Measurements from ENCODE around the gene PLA2G2D. TPM values are rescaled to one million over a fixed set of nuclear protein-coding genes. Genes with fewer than 3 reads are reported as not detected.

PLA2G2D gene
- total and polyA plus RNA-seq, 2 donors (not counting 1 experiment from before 2014, with no cell fraction given) = not detected

DNA sequence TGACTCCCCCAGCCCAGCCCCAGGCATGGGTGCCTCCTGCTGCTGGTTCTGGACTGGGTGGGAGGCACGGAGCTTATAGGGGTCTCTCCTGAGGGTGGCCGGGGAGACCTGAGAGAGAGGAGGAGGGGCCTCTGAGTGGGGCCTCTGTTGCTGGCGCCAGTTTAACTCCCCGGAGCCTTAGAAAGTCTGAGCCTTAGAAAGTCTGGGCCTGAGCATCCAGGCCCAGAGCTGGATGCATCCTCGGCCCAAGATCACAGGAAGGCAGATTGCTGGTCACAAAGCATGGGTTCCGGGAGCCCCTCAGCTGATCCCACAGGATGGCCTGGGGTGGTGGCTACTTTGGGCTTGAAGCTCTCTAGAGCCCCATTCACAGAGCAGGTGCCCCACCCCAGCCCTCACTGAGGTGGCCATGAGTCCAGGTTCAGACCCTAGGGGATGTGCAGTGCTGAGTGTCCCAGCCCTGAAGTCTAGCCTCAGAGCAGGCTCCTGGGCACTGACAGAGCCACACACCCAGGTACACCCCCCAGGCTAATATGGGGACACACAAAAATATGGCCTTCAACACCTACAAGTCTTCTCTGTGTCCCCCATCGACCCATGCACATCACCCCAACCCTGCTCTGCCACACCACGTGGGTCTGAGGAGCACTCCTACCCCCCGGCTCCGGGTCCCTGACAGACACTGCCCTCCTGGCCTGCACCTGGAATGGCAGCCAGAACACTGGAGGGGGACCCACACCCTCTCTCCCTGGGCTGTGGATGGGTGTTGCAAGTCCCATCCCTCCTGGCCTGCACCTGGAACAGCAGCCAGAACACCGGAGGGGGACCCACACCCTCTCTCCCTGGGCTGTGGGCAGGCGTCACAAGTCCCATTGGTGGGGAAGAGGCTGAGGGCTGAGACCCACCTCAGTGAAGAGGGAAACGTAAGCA is 29.5 kb upstream of the PLA2G2D start:
- Histone ChIP-seq H3K4me2 (ENCODE audit: extremely low read depth, insufficient read depth, low read length) (no peak overlapping the region), H3K9ac (ENCODE audit: insufficient read depth, low read length) (no peak overlapping the region), H3K36me3 (ENCODE audit: control insufficient read depth, insufficient read depth, low read length) (no peaks in the 10 kb centered on the region), H3K9me3 (ENCODE audit: control insufficient read depth, insufficient read depth, low read depth, low read length) (no peaks in the 10 kb centered on the region), H4K20me1 (ENCODE audit: control insufficient read depth, extremely low read depth, insufficient read depth, low read length) (no peaks in the 10 kb centered on the region), H2AFZ (ENCODE audit: low read length) (no peak overlapping the region), H3K4me3 (replicated peaks in 1 of 4; ENCODE audit: control extremely low read depth in 1 of 4, insufficient read depth in 1 of 4, low read depth in 3 of 4, low read length in 4 of 4) (no peak overlapping the region), H3K4me1 (ENCODE audit: control insufficient read depth, extremely low read depth, insufficient read depth, low read length) (peaks cover 6% of the 10 kb centered on the region), H3K27ac (ENCODE audit: insufficient read depth, low read length) (no peak overlapping the region), H3K27me3 (ENCODE audit: control insufficient read depth, insufficient read depth, low read length) (peaks cover 6% of the 10 kb centered on the region), H3K79me2 (ENCODE audit: control insufficient read depth, insufficient read depth, low read length) (no peaks in the 10 kb centered on the region)
- TF ChIP-seq, protein P1, sequence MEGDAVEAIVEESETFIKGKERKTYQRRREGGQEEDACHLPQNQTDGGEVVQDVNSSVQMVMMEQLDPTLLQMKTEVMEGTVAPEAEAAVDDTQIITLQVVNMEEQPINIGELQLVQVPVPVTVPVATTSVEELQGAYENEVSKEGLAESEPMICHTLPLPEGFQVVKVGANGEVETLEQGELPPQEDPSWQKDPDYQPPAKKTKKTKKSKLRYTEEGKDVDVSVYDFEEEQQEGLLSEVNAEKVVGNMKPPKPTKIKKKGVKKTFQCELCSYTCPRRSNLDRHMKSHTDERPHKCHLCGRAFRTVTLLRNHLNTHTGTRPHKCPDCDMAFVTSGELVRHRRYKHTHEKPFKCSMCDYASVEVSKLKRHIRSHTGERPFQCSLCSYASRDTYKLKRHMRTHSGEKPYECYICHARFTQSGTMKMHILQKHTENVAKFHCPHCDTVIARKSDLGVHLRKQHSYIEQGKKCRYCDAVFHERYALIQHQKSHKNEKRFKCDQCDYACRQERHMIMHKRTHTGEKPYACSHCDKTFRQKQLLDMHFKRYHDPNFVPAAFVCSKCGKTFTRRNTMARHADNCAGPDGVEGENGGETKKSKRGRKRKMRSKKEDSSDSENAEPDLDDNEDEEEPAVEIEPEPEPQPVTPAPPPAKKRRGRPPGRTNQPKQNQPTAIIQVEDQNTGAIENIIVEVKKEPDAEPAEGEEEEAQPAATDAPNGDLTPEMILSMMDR (conservative IDR thresholded peaks at IDR 0.05 in 1 of 2, IDR thresholded peaks at IDR 0.05 in 1 of 2; ENCODE audit: low read depth in 1 of 2, low read length in 2 of 2) = no peak
- TF ChIP-seq EZH2 (IDR thresholded peaks at IDR 0.05; ENCODE audit: low read length, missing control alignments) = no peak
- no peak for DNase-seq (ENCODE audit: low read depth in 2 of 2)

DNA sequence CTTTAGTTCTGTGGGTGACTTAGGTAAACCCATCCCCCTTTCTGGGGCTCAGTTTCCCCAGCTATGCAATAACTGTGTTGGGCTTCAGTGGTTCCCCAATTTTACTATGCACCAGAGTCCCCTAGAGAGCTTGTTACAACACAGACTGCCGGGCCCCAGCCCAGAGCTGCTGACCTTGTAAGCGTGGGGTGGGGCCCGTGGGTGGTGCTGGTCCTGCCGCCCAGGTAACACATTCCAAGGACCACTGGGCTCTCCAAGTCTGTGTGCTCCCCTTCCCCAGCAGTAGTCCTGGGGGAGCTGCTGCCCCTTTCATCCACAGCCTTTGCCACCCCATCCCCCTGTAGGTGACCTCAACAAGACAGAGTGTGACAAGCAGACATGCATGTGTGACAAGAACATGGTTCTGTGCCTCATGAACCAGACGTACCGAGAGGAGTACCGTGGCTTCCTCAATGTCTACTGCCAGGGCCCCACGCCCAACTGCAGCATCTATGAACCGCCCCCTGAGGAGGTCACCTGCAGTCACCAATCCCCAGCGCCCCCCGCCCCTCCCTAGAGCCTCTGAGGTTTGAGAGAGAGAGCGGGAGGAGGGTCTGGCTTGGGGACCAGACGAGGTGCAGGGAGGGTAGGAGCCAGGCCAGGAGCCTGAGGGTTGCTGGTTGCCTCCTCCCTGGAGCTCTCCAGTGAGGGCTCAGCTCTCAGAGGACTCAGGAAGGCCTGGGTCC is 28.7 kb upstream of the PLA2G2D start:
- Histone ChIP-seq H3K4me3 (replicated peaks in 1 of 4; ENCODE audit: control extremely low read depth in 1 of 4, insufficient read depth in 1 of 4, low read depth in 3 of 4, low read length in 4 of 4) (no peak overlapping the region), H3K9ac (ENCODE audit: insufficient read depth, low read length) (no peak overlapping the region), H3K4me2 (ENCODE audit: extremely low read depth, insufficient read depth, low read length) (no peak overlapping the region), H3K79me2 (ENCODE audit: control insufficient read depth, insufficient read depth, low read length) (no peaks in the 10 kb centered on the region), H3K9me3 (ENCODE audit: control insufficient read depth, insufficient read depth, low read depth, low read length) (no peaks in the 10 kb centered on the region), H3K4me1 (ENCODE audit: control insufficient read depth, extremely low read depth, insufficient read depth, low read length) (peaks cover 6% of the 10 kb centered on the region), H2AFZ (ENCODE audit: low read length) (no peak overlapping the region), H3K27me3 (ENCODE audit: control insufficient read depth, insufficient read depth, low read length) (peaks cover 8% of the 10 kb centered on the region), H4K20me1 (ENCODE audit: control insufficient read depth, extremely low read depth, insufficient read depth, low read length) (no peaks in the 10 kb centered on the region), H3K27ac (ENCODE audit: insufficient read depth, low read length) (no peak overlapping the region), H3K36me3 (ENCODE audit: control insufficient read depth, insufficient read depth, low read length) (no peaks in the 10 kb centered on the region)
- DNase-seq (ENCODE audit: low read depth in 2 of 2) = no peak
- TF ChIP-seq, protein P1 (conservative IDR thresholded peaks at IDR 0.05 in 1 of 2, IDR thresholded peaks at IDR 0.05 in 1 of 2; ENCODE audit: low read depth in 1 of 2, low read length in 2 of 2) = no peak
- no peak for TF ChIP-seq EZH2 (IDR thresholded peaks at IDR 0.05; ENCODE audit: low read length, missing control alignments)
